ENCODE data around the gene TTC34. TPM values are rescaled to one million over a fixed set of nuclear protein-coding genes. Genes with fewer than 3 reads are reported as not detected.

TTC34 gene
- total RNA-seq, 2 experiments from 2014 or later: 1.6 to 1.9 TPM

GRCh38 chr1:2824999-2825398, 23.5 kb upstream of the TTC34 start:
- CTCF ChIA-PET: interaction anchor here (0.6 kb wide), 1 partner anchor 942 kb away, joined by 3 read pairs; no protein-coding TSS in a partner anchor
- Mint-ChIP-seq H3K27ac (no peak overlapping the region), H3K4me3 (no peak overlapping the region), H3K4me1 (no peaks in the 10 kb centered on the region), H3K27me3 (no peaks in the 10 kb centered on the region), H3K36me3 (ENCODE audit: low read depth) (no peaks in the 10 kb centered on the region), H3K9me3 (no peaks in the 10 kb centered on the region)
- DNase-seq: no peak
- POLR2A ChIA-PET: no interaction called here

DNA sequence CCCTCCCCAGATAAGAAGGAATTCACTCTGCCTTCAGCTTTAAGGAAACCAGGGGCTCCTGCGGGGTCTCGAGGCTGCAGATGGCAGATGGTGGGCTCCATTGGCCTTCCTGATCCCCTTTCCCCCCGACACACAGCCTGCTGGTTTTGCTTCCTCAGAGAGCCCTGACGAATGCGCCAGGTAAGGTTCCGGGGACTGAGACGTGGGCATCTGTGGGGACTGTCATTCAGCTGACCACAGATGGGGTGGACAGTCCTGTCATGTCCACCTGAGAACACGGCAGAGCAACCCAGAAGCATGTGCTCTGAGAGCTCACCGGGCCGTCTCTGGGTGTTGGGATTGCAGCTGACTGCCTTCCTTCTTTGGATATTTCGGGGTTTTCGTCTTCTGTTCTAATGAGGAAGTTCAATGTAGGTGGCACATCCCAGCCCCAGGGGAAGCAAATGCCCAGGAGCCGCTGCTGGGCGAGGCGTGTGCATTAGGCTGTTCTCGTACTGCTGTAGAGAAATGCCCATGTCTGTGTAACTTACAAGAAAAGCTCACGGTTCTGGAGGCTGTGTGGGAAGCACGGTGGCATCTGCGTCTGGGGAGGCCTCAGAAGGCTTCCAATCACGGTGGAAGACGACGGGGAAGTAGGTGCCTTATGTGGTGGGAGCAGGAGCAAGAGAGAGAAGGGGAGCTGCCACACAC, 22.6 kb upstream of the TTC34 start:
- ChIA-PET CTCF (no interaction called here), POLR2A (no interaction called here)
- H3K4me1 Mint-ChIP-seq: no peaks in the 10 kb centered on the region

GRCh38 chr1:2822621-2823145, 21.2 kb upstream of the TTC34 start:
- ChIA-PET CTCF (interaction anchor here (0.6 kb wide), 1 partner anchor 624 kb away, joined by 3 read pairs; no protein-coding TSS in a partner anchor), POLR2A (interaction anchor here (0.6 to 1.1 kb wide), 2 partner anchors 11 to 1365 kb away, joined by 3 read pairs; no protein-coding TSS in a partner anchor)
- Mint-ChIP-seq H3K36me3 (ENCODE audit: low read depth) (no peaks in the 10 kb centered on the region), H3K9me3 (no peaks in the 10 kb centered on the region), H3K27me3 (no peaks in the 10 kb centered on the region), H3K27ac (no peak overlapping the region), H3K4me1 (no peaks in the 10 kb centered on the region), H3K4me3 (no peak overlapping the region)
- no peak for DNase-seq

More for the DNA sequence above, 22.6 kb upstream of the TTC34 start:
- Mint-ChIP-seq H3K27me3 (no peaks in the 10 kb centered on the region), H3K4me3 (no peak overlapping the region), H3K9me3 (no peaks in the 10 kb centered on the region), H3K27ac (no peak overlapping the region), H3K36me3 (ENCODE audit: low read depth) (no peaks in the 10 kb centered on the region)
- no peak for DNase-seq

DNA sequence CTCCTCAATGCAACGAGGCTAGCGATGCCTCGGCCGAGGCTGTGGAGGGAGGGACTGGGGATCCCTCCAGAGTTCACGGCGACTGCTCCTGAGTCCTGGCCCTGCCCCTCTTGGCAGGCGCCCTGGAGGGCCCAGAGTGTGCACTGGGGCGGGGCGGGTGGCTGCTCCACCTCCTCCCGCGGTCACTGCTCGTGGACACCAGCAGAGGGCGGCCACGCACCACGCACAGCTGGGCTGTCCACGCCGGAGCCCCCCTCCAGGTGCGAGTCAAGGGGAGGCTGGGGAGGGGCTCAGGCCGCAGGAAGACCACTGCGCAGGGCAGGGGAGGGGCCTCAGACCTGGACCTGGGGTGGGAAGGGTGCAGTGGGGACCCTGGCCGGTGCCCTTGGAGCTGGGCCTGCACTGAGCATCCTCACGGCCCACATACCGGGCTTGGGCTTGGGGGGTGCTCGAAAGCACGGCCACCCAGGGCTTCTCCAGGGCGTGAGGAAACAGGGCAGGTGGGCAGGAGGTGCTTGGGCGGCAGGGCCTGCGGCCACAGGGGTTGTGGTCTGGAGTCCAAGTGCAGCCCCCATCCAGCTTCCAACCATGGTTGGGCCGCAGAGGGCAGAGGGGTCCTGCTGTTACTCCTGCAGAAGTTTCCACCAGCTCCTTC, 20.6 kb upstream of the TTC34 start:
- Mint-ChIP-seq H3K27me3 (no peaks in the 10 kb centered on the region), H3K36me3 (ENCODE audit: low read depth) (no peaks in the 10 kb centered on the region), H3K4me3 (no peak overlapping the region), H3K4me1 (no peaks in the 10 kb centered on the region), H3K27ac (no peak overlapping the region), H3K9me3 (no peaks in the 10 kb centered on the region)
- ChIA-PET POLR2A (interaction anchor here (0.6 to 1.1 kb wide), 2 partner anchors 11 to 1365 kb away, joined by 3 read pairs; no protein-coding TSS in a partner anchor), CTCF (no interaction called here)
- DNase-seq: peak; percentile 51

- DNase-seq: no peak
- CTCF ChIA-PET: no interaction called here
- POLR2A ChIA-PET: interaction anchor here (1.1 kb wide), 1 partner anchor 12 kb away, joined by 3 read pairs; no protein-coding TSS in a partner anchor
- Mint-ChIP-seq H3K27ac (no peak overlapping the region), H3K36me3 (ENCODE audit: low read depth) (no peaks in the 10 kb centered on the region), H3K4me3 (no peak overlapping the region), H3K27me3 (no peaks in the 10 kb centered on the region), H3K9me3 (no peaks in the 10 kb centered on the region), H3K4me1 (no peaks in the 10 kb centered on the region)
These were observed 20.0 kb upstream of the TTC34 start for GRCh38 chr1:2821373-2821955.

GRCh38 chr1:2820731-2821372, 19.4 kb upstream of the TTC34 start:
- Mint-ChIP-seq H3K36me3 (ENCODE audit: low read depth) (no peaks in the 10 kb centered on the region), H3K4me3 (no peak overlapping the region), H3K27me3 (no peaks in the 10 kb centered on the region), H3K9me3 (no peaks in the 10 kb centered on the region), H3K27ac (no peak overlapping the region), H3K4me1 (no peaks in the 10 kb centered on the region)
- CTCF ChIA-PET: no interaction called here
- POLR2A ChIA-PET: no interaction called here
- DNase-seq: no peak

- H3K27ac Mint-ChIP-seq: no peak overlapping the region
- H3K9me3 Mint-ChIP-seq: no peaks in the 10 kb centered on the region
- no peaks in the 10 kb centered on the region for H3K4me1 Mint-ChIP-seq
- H3K27me3 Mint-ChIP-seq: no peaks in the 10 kb centered on the region
- no peak overlapping the region for H3K4me3 Mint-ChIP-seq
- ChIA-PET POLR2A (no interaction called here), CTCF (interaction anchor here (0.9 kb wide), 1 partner anchor 25 kb away, joined by 3 read pairs; no protein-coding TSS in a partner anchor)
- DNase-seq: no peak
- H3K36me3 Mint-ChIP-seq (ENCODE audit: low read depth): no peaks in the 10 kb centered on the region
These were observed 18.6 kb upstream of the TTC34 start for GRCh38 chr1:2819831-2820730.

DNA sequence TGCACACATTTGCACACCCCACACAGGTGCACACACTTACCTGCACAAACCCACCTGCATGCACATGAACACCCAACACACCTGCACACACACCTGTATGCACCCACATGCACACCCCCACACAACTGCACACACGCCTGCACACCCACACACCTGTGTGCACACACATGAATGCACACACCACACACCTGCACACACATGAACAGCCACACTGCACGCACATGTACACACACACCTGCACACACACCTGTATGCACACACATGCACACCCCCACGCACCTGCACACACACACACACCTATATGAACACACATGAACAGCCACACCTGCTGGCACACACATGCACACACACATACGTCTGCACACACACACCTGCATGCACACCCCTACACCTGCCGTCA, 17.9 kb upstream of the TTC34 start:
- Mint-ChIP-seq H3K27ac (no peak overlapping the region), H3K4me3 (no peak overlapping the region), H3K36me3 (ENCODE audit: low read depth) (no peaks in the 10 kb centered on the region), H3K9me3 (no peaks in the 10 kb centered on the region), H3K27me3 (no peaks in the 10 kb centered on the region), H3K4me1 (no peaks in the 10 kb centered on the region)
- ChIA-PET POLR2A (no interaction called here), CTCF (interaction anchor here (0.9 kb wide), 1 partner anchor 25 kb away, joined by 3 read pairs; no protein-coding TSS in a partner anchor)
- no peak for DNase-seq

DNA sequence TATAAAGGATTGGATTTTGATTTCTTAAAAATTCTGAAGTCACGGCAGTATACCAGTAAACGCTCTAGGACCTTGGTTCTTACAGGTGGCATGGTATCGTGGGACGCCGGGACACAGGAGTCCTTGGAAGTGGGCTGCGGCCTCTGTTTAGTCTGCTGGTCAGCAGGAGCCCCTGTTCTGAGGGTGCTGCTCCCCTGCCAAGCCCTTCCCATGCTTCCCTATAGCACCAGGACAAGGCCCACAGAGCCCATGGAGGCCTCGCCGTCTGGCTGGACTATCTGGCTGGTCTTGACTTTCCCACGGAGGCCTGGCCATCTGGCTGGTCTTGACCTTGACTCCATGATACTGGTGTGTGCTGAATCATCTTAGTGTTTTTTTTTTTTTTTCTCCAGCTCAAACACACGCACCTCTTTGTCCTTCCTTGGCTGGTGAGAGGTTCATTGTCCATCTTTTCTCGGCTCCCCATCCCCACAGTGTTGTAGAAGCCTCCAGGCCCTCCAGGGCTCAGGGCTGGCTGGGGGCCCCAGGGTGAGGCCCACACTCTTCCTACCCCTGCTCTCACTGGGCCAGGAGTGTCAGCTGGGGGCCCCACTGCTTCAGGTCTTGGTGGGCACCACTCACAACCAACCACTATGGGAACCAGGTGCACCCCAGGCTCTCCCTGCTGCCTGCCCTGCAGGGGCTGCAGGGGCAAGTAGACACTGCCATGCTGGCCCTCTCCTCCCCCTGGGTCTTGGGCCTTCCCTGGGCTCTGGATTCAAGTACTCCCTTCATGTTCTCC, 16.5 kb upstream of the TTC34 start:
- CTCF ChIA-PET: no interaction called here
- Mint-ChIP-seq H3K27ac (no peak overlapping the region), H3K9me3 (no peaks in the 10 kb centered on the region), H3K4me1 (no peaks in the 10 kb centered on the region), H3K27me3 (no peaks in the 10 kb centered on the region), H3K36me3 (ENCODE audit: low read depth) (no peaks in the 10 kb centered on the region), H3K4me3 (no peak overlapping the region)
- no peak for DNase-seq
- POLR2A ChIA-PET: no interaction called here

DNA sequence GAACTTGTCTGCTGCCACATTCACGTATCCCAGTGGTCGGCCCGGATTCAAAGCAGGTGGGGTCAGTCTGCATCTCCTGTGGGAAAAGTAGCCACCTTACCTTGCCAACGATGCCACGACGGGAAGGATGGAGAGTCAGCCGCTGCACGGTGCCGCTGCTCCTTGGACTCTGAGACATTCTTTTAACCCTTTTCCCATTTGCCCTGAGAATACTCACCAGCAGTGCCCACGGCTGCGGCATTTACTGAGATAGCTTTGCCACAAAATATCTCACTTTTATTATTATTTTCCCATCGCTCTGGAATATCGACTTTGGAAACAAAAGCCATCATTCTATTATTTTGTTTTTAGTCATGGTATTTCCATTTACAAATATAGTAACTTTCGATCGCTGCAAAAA, 15.3 kb upstream of the TTC34 start:
- H3K4me1 Mint-ChIP-seq: no peaks in the 10 kb centered on the region
- H3K36me3 Mint-ChIP-seq (ENCODE audit: low read depth): peaks cover 3% of the 10 kb centered on the region
- H3K9me3 Mint-ChIP-seq: no peaks in the 10 kb centered on the region
- no peak overlapping the region for H3K4me3 Mint-ChIP-seq
- H3K27ac Mint-ChIP-seq: no peak overlapping the region
- ChIA-PET CTCF (no interaction called here), POLR2A (no interaction called here)
- DNase-seq: no peak
- no peaks in the 10 kb centered on the region for H3K27me3 Mint-ChIP-seq

DNA sequence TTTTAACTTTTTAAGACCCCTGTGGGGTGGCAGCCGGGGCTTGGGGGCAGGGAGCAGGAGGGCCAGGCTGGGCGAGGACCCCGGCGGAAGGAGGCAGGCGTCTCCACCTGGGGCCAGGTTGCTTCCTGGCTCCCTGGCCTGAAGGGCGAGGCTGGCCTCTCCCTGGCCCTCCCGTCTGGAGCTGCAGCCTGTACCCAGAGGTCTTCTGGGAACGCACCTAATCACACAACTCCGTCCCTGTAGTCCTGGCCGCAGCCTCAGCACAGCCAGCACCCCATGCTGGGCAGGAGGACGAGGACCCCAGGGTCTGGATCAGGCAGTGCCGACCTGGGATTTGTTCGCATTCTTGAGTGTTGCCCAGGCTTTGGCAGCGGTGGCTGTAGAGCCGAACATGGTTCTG, 14.1 kb upstream of the TTC34 start:
- Mint-ChIP-seq H3K4me1 (no peaks in the 10 kb centered on the region), H3K36me3 (ENCODE audit: low read depth) (peaks cover 3% of the 10 kb centered on the region), H3K4me3 (no peak overlapping the region), H3K27me3 (no peaks in the 10 kb centered on the region), H3K9me3 (no peaks in the 10 kb centered on the region), H3K27ac (no peak overlapping the region)
- no peak for DNase-seq
- ChIA-PET CTCF (no interaction called here), POLR2A (no interaction called here)
